Common myeloid progenitor, CD34-positive (primary cell): Measurements from ENCODE around the gene SLC34A3.
"Not testable (repeated sequence)": the region's sequence is repeated elsewhere in the genome, so short reads cannot be mapped to it uniquely, and the experiment has no call there.

Experiments
- CTCF ChIA-PET: fragments of 350-600 bp; sonication (Branson Sonifier 250); formaldehyde crosslinking; loops from one replicate; lab custom pipeline; 2021; ENCODE audit warnings: antibody characterized with exemption; lab: Charles Lee
- POLR2A ChIA-PET: fragments of 350-600 bp; sonication (Branson Sonifier 250); formaldehyde crosslinking; loops from one replicate; lab custom pipeline; 2021; ENCODE audit warnings: antibody characterized with exemption; lab: Charles Lee
- DNase-seq, 3 donors: peaks; one replicate each; pipeline versions ENCODE4 v3.0.0 to v3.0.0-alpha.2; 2013
- H3K27ac ChIP-seq, 2 experiments: 1 replicate in 1 of 2; 2 replicates in 1 of 2; pipeline ENCODE4 v1.7.0; 2013; ENCODE audit warnings: inconsistent platforms in 2 of 2, low read length in 2 of 2, mild to moderate bottlenecking in 2 of 2, low read depth in 1 of 2, moderate library complexity in 1 of 2; ENCODE audit not compliant: severe bottlenecking in 2 of 2, insufficient read depth in 1 of 2, poor library complexity in 1 of 2
- H3K27me3 ChIP-seq, 5 experiments: replicated peaks in 2 of 5; 1 replicate in 3 of 5; 2 replicates in 2 of 5; pipeline versions ENCODE4 v1.6.1 to v1.7.0; 2013; ENCODE audit warnings: low read length in 4 of 5, mild to moderate bottlenecking in 2 of 5, moderate library complexity in 2 of 5, inconsistent platforms in 1 of 5; ENCODE audit not compliant: insufficient read depth in 5 of 5, control insufficient read depth in 4 of 5
- H3K36me3 ChIP-seq, 4 experiments: 1 replicate in 2 of 4; 2 replicates in 2 of 4; pipeline versions ENCODE4 v1.6.1 to v1.7.0; 2013; ENCODE audit warnings: low read length in 3 of 4, control low read depth in 1 of 4, mild to moderate bottlenecking in 1 of 4; ENCODE audit not compliant: control insufficient read depth in 4 of 4, insufficient read depth in 4 of 4
- H3K4me1 ChIP-seq, 4 experiments: 1 replicate in 3 of 4; 2 replicates in 1 of 4; pipeline versions ENCODE4 v1.6.1 to v1.7.1; 2013; ENCODE audit warnings: low read length in 3 of 4, mild to moderate bottlenecking in 3 of 4, control low read depth in 1 of 4, inconsistent platforms in 1 of 4, moderate library complexity in 1 of 4; ENCODE audit not compliant: control insufficient read depth in 4 of 4, insufficient read depth in 4 of 4; ENCODE audit errors: control extremely low read depth in 1 of 4
- H3K4me3 ChIP-seq, 7 experiments: 1 replicate in 4 of 7; 2 replicates in 3 of 7; pipeline versions ENCODE4 v1.5.1 to v1.7.0; 2013; ENCODE audit warnings: mild to moderate bottlenecking in 7 of 7, low read length in 6 of 7, moderate library complexity in 6 of 7, inconsistent platforms in 2 of 7, low read depth in 2 of 7, control low read depth in 1 of 7; ENCODE audit not compliant: insufficient read depth in 4 of 7, control insufficient read depth in 1 of 7; ENCODE audit errors: extremely low read depth in 1 of 7
- H3K9me3 ChIP-seq, 5 experiments: 1 replicate in 4 of 5; 2 replicates in 1 of 5; pipeline versions ENCODE4 v1.6.1 to v1.7.1; 2013; ENCODE audit warnings: low read length in 4 of 5, mild to moderate bottlenecking in 2 of 5, inconsistent platforms in 1 of 5, low read depth in 1 of 5, moderate library complexity in 1 of 5; ENCODE audit not compliant: control insufficient read depth in 4 of 5, insufficient read depth in 2 of 5; ENCODE audit errors: control extremely low read depth in 1 of 5
- WGBS: methylation state at CpG from one replicate; pipeline ENCODE4 v1.1.5; 2013; ENCODE audit not compliant: insufficient coverage; 5-methylcytosine and 5-hydroxymethylcytosine counted together

Gene SLC34A3

GRCh38 chr9:137241490-137242268 is 11.0 kb downstream of the SLC34A3 start:
- Histone ChIP-seq H3K27ac (peak overlapping the region; percentile 33 to 83), H3K4me3 (peak overlapping the region; percentile 56 to 87 (median 78)), H3K9me3 (no peaks in the 10 kb centered on the region), H3K27me3 (no peaks in the 10 kb centered on the region), H3K4me1 (peaks cover 3 to 58% (median 47%) of the 10 kb centered on the region in 4 experiments), H3K36me3 (peaks cover 0 to 24% (median 17%) of the 10 kb centered on the region in 4 experiments)
- ChIA-PET POLR2A (interaction anchor here (1.1 to 2.7 kb wide), 3 partner anchors 13 to 15 kb away, joined by 4 to 14 read pairs (median 6); partner anchors contain the start of gene NELFB), CTCF (interaction anchor here (0.9 to 1.6 kb wide), 6 partner anchors 12 to 51 kb away, joined by 3 to 8 read pairs (median 4); partner anchors contain the start of gene NELFB)
- peak; percentile 45 to 62 (median 50) for DNase-seq
- WGBS: 6% methylated on average over 73 of the region's 83 CpGs

- Histone ChIP-seq H3K27ac (peak overlapping the region; percentile 33 to 83), H3K27me3 (no peaks in the 10 kb centered on the region), H3K9me3 (no peaks in the 10 kb centered on the region), H3K36me3 (peaks cover 0 to 24% (median 17%) of the 10 kb centered on the region in 4 experiments), H3K4me1 (peaks cover 3 to 49% (median 39%) of the 10 kb centered on the region in 4 experiments), H3K4me3 (peak overlapping the region; percentile 56 to 87 (median 78))
- WGBS: 91% methylated on average over 30 of the region's 36 CpGs
- POLR2A ChIA-PET: interaction anchor here (1.4 kb wide), 1 partner anchor 13 kb away, joined by 6 read pairs; the partner anchor contains the start of gene NELFB
- CTCF ChIA-PET: interaction anchor here (0.8 to 1.6 kb wide), 5 partner anchors 12 to 54 kb away, joined by 3 to 8 read pairs (median 4); partner anchors contain the start of genes ANAPC2, NELFB and SSNA1
- no peak for DNase-seq
Observed at GRCh38 chr9:137242269-137243203, 11.8 kb downstream of the SLC34A3 start.

GRCh38 chr9:137243266-137243625 is 12.5 kb downstream of the SLC34A3 start:
- not testable (repeated sequence) for H3K27ac ChIP-seq, H3K9me3 ChIP-seq, H3K4me3 ChIP-seq, DNase-seq, H3K27me3 ChIP-seq
- Histone ChIP-seq H3K4me1 (peaks cover 3 to 42% (median 37%) of the 10 kb centered on the region in 4 experiments), H3K36me3 (peaks cover 0 to 24% (median 17%) of the 10 kb centered on the region in 4 experiments)
- WGBS: 98% methylated on average over 7 of the region's 18 CpGs
- ChIA-PET CTCF (interaction anchor here (1.4 to 1.6 kb wide), 3 partner anchors 11 to 55 kb away, joined by 3 to 8 read pairs (median 4); partner anchors contain the start of genes ANAPC2, NELFB and SSNA1), POLR2A (interaction anchor here (1.4 kb wide), 1 partner anchor 12 kb away, joined by 6 read pairs; the partner anchor contains the start of gene NELFB)

DNA sequence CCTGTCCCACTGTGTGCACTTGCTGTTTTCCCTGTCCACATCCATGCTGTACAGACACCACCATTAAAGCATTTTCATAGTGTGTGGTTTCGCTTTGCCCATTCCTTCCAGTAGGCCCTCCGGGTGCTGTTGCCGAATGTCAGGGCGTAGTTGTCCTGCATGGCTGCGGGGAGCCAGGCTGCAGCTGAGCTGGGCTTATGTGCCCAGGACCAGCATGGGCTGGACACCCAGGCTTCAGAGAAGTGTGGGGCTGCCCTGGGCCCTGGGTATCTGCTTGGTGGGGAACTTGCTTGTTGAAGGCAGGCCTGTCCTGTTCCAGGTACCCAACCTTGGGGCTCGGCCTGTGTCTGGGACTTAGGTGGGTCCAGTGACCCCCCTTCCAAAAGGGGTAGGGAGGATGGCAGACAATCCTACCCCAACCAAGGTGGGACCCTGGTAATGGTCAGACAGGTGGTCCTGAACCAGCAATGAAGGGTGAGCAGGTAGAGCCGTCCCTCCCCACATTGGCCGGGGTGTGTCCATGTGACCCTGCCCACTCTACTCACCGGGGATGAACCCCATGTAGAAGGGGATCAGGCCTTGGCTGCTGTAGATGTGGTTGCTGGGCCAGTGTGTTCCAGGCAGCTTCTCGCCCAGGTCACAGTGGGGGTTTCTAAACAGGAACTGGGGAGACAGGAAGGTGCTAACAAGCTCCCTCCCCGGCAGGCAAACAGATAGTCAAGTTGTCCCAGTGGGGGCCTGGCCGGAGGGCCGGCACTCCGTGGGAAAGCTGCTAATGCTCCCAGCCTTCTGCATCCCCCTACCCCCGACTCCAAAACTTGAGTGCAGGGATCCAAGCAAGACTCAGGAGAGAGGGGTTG is 13.2 kb downstream of the SLC34A3 start:
- Histone ChIP-seq H3K36me3 (peaks cover 0 to 24% (median 17%) of the 10 kb centered on the region in 4 experiments), H3K4me1 (peaks cover 3 to 36% (median 33%) of the 10 kb centered on the region in 4 experiments), H3K9me3 (no peaks in the 10 kb centered on the region), H3K27me3 (no peaks in the 10 kb centered on the region), H3K27ac (no peak overlapping the region), H3K4me3 (no peak overlapping the region)
- peak in 1 of 3 donors; percentile 19 for DNase-seq
- ChIA-PET CTCF (interaction anchor here (0.6 to 2.4 kb wide), 4 partner anchors 10 to 221 kb away, joined by 3 to 10 read pairs (median 4); partner anchors contain the start of genes ANAPC2 and SSNA1), POLR2A (interaction anchor here (1.6 kb wide), 1 partner anchor 10 kb away, joined by 8 read pairs; the partner anchor contains the start of gene NELFB)
- WGBS: 91% methylated on average over 13 of the region's 15 CpGs

- Histone ChIP-seq H3K9me3 (no peaks in the 10 kb centered on the region), H3K27ac (no peak overlapping the region), H3K27me3 (no peaks in the 10 kb centered on the region), H3K4me3 (no peak overlapping the region), H3K4me1 (peaks cover 3 to 28% (median 26%) of the 10 kb centered on the region in 4 experiments), H3K36me3 (peaks cover 0 to 24% (median 17%) of the 10 kb centered on the region in 4 experiments)
- WGBS: 92% methylated on average over 33 of the region's 36 CpGs
- ChIA-PET CTCF (interaction anchor here (0.6 to 2.4 kb wide), 3 partner anchors 9 to 220 kb away, joined by 3 to 10 read pairs (median 3); no protein-coding TSS in a partner anchor), POLR2A (interaction anchor here (1.6 kb wide), 1 partner anchor 9 kb away, joined by 8 read pairs; the partner anchor contains the start of gene NELFB)
- DNase-seq: no peak
Observed at GRCh38 chr9:137244486-137245449, 14.1 kb downstream of the SLC34A3 start.
